ENCODE measurements around the gene POU2AF3. TPM values are rescaled to one million over a fixed set of nuclear protein-coding genes. Genes with fewer than 3 reads are reported as not detected.
A peak's percentile ranks its signal among the peaks of the same experiment; 100 is the strongest.

The POU2AF3 gene
- total and polyA plus RNA-seq, 12 donors = 0.18 to 2.0 (median 0.35) TPM; not detected in 4

- no peak for DNase-seq
- no peak overlapping the region for H3K27ac ChIP-seq
- H3K27me3 ChIP-seq = no peaks in the 10 kb centered on the region
- H3K4me3 ChIP-seq = no peak overlapping the region
- no peak for ATAC-seq
- peaks cover 0 to under 1% (median 0%) of the 10 kb centered on the region in 9 donors for H3K4me1 ChIP-seq
- no peaks in the 10 kb centered on the region for H3K36me3 ChIP-seq
- peaks cover 0 to 23% (median 9%) of the 10 kb centered on the region in 11 donors for H3K9me3 ChIP-seq
- TF ChIP-seq CTCF (IDR thresholded peaks at IDR 0.05) = no peak
- intact Hi-C loops (cut with DNase I) = no loop called here
Measured at GRCh38 chr11:111339758-111340388, 41.5 kb downstream of the POU2AF3 start.

DNA sequence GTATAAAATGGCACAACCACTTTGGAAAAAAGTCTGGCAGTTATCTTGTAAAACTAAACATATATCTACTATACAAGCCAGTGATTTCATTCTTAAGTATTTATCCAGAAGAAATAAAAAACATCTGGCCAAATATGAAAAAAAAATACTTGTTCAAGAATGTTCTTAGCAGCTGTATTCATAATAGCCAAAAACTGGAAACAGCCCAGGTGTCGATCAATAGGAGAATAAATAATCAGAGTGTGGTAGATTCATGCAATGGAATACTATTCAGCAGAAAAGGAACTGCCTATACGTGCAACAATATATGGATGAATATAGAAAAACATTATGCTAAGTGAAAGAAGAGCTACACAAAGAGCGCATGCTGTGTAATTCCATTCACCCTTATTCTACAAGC, 44.0 kb downstream of the POU2AF3 start:
- ATAC-seq (no peak), DNase-seq (no peak)
- Histone ChIP-seq H3K27me3 (no peaks in the 10 kb centered on the region), H3K36me3 (no peaks in the 10 kb centered on the region), H3K4me3 (no peak overlapping the region), H3K27ac (no peak overlapping the region), H3K9me3 (peaks cover 0 to 23% (median 9%) of the 10 kb centered on the region in 11 donors), H3K4me1 (peaks cover 0 to 4% (median 0%) of the 10 kb centered on the region in 9 donors)
- WGBS, 2 donors = 75 to 91% methylated on average over 3 of the region's 3 CpGs
- TF ChIP-seq CTCF (IDR thresholded peaks at IDR 0.05) = no peak
- intact Hi-C loops (cut with DNase I) = no loop called here

DNA sequence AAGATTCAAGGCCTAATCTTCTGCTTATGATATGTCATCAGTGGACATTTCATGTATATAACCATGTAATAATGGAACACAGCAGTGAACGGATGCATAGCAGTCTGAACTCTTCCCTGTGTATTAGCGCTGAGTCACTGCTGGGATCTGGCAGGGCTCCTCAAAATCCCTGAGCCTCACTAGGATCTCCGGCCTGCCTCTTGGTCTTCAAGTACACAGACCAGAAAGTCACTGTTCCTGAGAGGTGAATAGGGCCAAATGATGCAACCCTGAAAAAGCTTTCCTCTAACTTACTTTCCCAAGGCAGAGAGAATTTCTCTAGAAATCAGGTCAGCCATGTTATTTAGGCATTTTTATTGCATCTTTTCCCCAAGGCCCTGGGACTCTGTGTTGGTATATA, 45.7 kb downstream of the POU2AF3 start:
- H3K36me3 ChIP-seq = no peaks in the 10 kb centered on the region
- intact Hi-C loops (cut with DNase I) = no loop called here
- 67 to 70% methylated on average over 3 of the region's 3 CpGs for WGBS, 2 donors
- ATAC-seq = peak in 7 of 8 donors; percentile 45 to 93 (median 69)
- H3K27ac ChIP-seq = no peak overlapping the region
- H3K4me1 ChIP-seq = peaks cover 0 to 4% (median 0%) of the 10 kb centered on the region in 9 donors
- peak in 1 of 2 donors; percentile 38 for DNase-seq
- H3K9me3 ChIP-seq = peaks cover 0 to 19% (median 8%) of the 10 kb centered on the region in 11 donors
- no peaks in the 10 kb centered on the region for H3K27me3 ChIP-seq
- no peak for TF ChIP-seq CTCF (IDR thresholded peaks at IDR 0.05)
- H3K4me3 ChIP-seq = no peak overlapping the region

- peaks cover 0 to 13% (median 0%) of the 10 kb centered on the region in 9 donors for H3K4me1 ChIP-seq
- peaks cover 0 to 3% (median 0%) of the 10 kb centered on the region in 7 donors for H3K27me3 ChIP-seq
- H3K4me3 ChIP-seq = no peak overlapping the region
- ATAC-seq (peak in 7 of 8 donors; percentile 38 to 78 (median 68)), DNase-seq (no peak)
- WGBS, 2 donors = 70 to 73% methylated on average over 6 of the region's 6 CpGs
- H3K27ac ChIP-seq = peak overlapping the region in 4 of 10 donors; percentile 6 to 64 (median 37)
- TF ChIP-seq CTCF (IDR thresholded peaks at IDR 0.05) = no peak
- intact Hi-C loops (cut with DNase I) = no loop called here
- no peaks in the 10 kb centered on the region for H3K36me3 ChIP-seq
- no peaks in the 10 kb centered on the region for H3K9me3 ChIP-seq
Measured at GRCh38 chr11:111347002-111347722, 48.8 kb downstream of the POU2AF3 start.

All from heart right ventricle (tissue), 16 donors.